GM21367 (cell line): ENCODE data around the gene TNFSF10.
A peak's percentile ranks its signal among the peaks of the same experiment; 100 is the strongest.
"Not testable (repeated sequence)": the region's sequence is repeated elsewhere in the genome, so short reads cannot be mapped to it uniquely, and the experiment has no call there.

Experiments
- ATAC-seq: cut with Tn5 transposase; IDR thresholded peaks from one replicate; pipeline ENCODE4 v1.9.1; 2021; ENCODE audit not compliant: unreplicated experiment

TNFSF10 gene

GRCh38 chr3:172544404-172544803, 21.2 kb upstream of the TNFSF10 start:
- ATAC-seq: no peak

- no peak for ATAC-seq
Observed at GRCh38 chr3:172543884-172544283, 20.7 kb upstream of the TNFSF10 start.

GRCh38 chr3:172543419-172543818, 20.2 kb upstream of the TNFSF10 start:
- ATAC-seq: no peak

GRCh38 chr3:172542999-172543398, 19.8 kb upstream of the TNFSF10 start:
- no peak for ATAC-seq

- no peak for ATAC-seq
Observed at GRCh38 chr3:172541945-172542488, 18.8 kb upstream of the TNFSF10 start.

GRCh38 chr3:172540049-172540448, 16.8 kb upstream of the TNFSF10 start:
- no peak for ATAC-seq

GRCh38 chr3:172539273-172539672, 16.0 kb upstream of the TNFSF10 start:
- no peak for ATAC-seq

- no peak for ATAC-seq
Observed at GRCh38 chr3:172538368-172539151, 15.3 kb upstream of the TNFSF10 start.

GRCh38 chr3:172537507-172538158, 14.4 kb upstream of the TNFSF10 start:
- no peak for ATAC-seq

GRCh38 chr3:172536993-172537419, 13.8 kb upstream of the TNFSF10 start:
- ATAC-seq: no peak

- ATAC-seq: no peak
Observed at GRCh38 chr3:172536505-172536904, 13.3 kb upstream of the TNFSF10 start.

GRCh38 chr3:172530566-172530965, 7.3 kb upstream of the TNFSF10 start:
- ATAC-seq: no peak

GRCh38 chr3:172530101-172530561, 6.9 kb upstream of the TNFSF10 start:
- no peak for ATAC-seq

- no peak for ATAC-seq
Observed at GRCh38 chr3:172528677-172529076, 5.4 kb upstream of the TNFSF10 start.

- ATAC-seq: no peak
Observed at GRCh38 chr3:172527306-172527705, 4.1 kb upstream of the TNFSF10 start.

GRCh38 chr3:172525116-172525613, 1.9 kb upstream of the TNFSF10 start:
- ATAC-seq: no peak

GRCh38 chr3:172524611-172525010, 1.4 kb upstream of the TNFSF10 start:
- no peak for ATAC-seq

GRCh38 chr3:172521837-172522726, 1.1 kb downstream of the TNFSF10 start:
- ATAC-seq: not testable (repeated sequence)

GRCh38 chr3:172520301-172520831, 2.9 kb downstream of the TNFSF10 start:
- ATAC-seq: peak; percentile 37

GRCh38 chr3:172519740-172520139, 3.5 kb downstream of the TNFSF10 start:
- no peak for ATAC-seq
